NCI-H187 treated with DMSO at 0.1 percent for 48 hours (cell line): ENCODE results near the gene ZNF460.

ENCODE experiments used
- DNase-seq: peaks from one replicate; lab custom pipeline; 2025; lab: John Stamatoyannopoulos, UW

Gene ZNF460

GRCh38 chr19:57280962-57281400 lies 696 bp downstream of the ZNF460 start:
- DNase-seq = no peak

GRCh38 chr19:57282011-57282643 lies 1.8 kb downstream of the ZNF460 start:
- DNase-seq = no peak

DNA sequence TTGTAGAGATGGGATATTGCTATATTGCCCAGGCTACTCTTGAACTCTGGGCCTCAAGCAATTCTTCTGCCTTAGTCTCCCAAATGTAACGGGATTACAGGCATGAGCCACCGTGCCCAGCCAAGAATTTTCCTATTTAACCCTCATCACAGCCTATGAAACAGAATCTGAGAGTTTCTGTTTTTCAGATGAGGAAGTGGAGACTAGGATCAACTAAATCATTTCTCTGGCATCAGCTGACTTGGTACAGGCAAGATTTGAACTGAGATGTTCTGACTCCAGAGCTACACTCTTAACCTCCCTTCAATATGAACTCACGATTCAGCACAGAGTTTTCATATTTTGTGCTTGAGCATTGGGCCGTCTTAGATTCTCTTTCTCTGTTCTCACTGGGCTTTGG lies 8.1 kb downstream of the ZNF460 start:
- DNase-seq = no peak

DNA sequence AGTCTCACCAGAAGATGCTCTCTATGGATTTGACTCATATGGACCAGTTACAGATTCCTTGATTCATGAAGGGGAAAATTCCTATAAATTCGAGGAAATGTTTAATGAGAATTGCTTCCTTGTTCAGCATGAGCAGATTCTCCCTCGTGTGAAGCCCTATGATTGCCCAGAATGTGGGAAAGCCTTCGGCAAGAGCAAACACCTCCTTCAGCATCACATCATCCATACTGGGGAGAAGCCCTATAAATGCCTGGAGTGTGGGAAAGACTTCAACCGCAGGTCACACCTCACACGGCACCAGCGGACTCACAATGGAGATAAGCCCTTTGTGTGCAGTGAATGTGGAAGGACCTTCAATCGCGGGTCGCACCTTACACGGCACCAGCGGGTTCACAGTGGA lies 10.7 kb downstream of the ZNF460 start:
- DNase-seq = no peak

GRCh38 chr19:57292547-57292946 lies 12.3 kb downstream of the ZNF460 start:
- DNase-seq = no peak

GRCh38 chr19:57293719-57294118 lies 13.4 kb downstream of the ZNF460 start:
- DNase-seq = no peak

DNA sequence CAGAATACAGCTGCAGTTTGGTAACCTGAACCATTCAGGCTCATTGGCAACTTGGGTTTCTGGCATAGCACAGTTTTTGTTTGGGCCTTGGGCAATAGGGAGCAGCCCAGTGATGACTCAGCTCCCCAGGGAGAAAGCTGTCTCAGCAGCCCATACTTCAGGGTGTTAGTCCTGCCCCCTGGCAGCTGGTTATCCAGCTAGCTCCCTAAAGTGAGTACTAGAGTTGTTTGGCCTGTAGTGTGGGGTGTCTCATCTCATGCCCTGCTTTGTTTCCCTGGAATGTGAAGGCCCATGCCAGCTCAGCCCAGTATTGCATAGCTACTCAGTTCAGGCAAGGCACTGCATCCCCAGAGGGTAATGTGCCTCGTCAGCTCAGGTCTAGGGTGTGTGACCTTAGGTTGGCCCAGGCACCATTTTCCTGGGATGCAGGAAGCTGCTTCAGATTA lies 21.8 kb downstream of the ZNF460 start:
- no peak for DNase-seq

DNA sequence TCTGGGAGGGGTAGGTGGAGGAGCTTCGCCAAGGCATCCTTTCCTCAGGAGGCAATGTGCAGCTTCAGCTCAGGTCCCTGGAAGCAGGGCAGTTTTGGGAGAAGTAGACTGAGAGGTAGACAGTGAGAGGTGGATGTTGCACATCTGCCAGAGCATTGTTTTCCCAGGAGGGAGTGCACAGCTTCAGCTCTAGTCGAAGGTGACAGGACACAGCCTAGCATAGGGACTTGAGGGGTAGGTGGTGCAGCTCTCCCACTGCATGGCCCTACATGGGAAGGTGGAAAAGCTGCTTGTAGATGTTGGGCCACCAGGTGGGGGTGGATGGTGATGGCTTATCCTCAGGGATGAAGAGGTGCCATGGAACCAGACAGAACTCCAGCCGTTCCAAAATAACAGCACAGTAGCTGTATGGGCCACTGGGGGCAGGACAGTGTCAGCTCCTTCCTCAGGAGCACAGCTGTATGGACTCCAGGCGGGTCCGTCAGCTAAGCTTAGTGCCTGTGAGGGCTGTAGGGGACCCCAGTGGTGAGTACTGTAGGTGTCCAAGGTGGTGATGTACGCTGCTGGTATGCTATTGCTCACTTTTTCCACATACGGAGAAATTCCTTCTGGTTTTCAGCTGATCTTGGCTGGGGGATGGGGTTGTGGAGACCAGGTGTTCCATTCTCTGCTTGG lies 22.6 kb downstream of the ZNF460 start:
- no peak for DNase-seq

- DNase-seq = no peak
Observed at GRCh38 chr19:57305056-57305455, 24.8 kb downstream of the ZNF460 start.

DNA sequence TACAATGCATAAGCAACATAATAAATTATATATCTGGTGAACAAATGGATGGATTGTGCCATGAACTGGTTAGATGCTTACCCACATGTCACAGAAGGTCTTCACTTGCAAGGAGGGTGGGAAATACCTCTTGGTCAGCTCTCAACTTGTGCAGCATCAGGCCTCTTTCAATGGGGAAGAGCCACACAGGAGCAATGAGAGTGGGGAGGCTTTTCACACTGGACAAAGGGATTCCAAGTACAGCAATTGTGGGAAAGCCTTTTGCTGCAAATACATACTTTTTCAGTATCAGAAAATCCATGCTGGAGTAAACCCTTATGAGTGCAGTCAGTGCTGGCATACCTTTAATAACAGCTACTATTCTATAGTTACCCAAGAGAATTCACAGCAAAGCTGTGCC lies 28.2 kb downstream of the ZNF460 start:
- no peak for DNase-seq

DNA sequence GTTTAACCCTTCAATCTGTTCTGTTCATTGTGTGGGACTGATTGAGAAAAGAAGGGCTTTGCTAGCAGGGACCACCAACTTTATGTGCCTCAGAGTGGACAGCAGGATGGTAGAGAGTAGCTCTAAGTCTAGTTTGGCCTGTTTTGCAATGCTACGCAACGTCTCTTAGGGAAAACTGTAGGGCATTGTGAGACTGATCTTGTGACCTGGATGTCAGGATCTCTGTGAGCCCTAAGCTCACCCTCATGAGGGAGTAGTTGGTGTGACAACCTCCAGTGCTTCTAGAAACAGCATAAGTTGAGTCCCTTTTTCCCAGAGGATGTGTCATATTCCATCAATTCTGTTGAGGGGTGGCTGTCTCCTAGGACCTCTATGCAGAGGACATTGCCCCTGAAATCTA lies 30.5 kb downstream of the ZNF460 start:
- no peak for DNase-seq

DNA sequence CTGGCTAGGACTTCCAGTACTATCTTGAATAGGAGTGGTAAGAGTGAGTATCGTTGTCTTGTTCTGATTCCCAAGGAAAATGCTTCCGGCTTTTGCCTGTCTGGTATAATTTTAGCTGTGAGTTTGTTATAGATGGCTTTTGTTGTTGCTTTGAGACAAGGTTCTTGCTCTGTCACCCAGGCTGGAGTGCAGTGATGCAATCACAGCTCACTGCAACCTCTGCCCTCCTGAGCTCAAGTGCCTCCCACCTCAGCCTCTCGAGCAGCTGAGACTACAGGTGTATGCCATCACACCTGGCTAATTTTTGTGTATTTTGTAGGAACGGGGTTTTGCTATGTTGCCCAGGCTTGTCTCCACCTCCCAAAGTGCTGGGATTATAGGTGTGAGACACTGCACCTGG lies 33.9 kb downstream of the ZNF460 start:
- no peak for DNase-seq

DNA sequence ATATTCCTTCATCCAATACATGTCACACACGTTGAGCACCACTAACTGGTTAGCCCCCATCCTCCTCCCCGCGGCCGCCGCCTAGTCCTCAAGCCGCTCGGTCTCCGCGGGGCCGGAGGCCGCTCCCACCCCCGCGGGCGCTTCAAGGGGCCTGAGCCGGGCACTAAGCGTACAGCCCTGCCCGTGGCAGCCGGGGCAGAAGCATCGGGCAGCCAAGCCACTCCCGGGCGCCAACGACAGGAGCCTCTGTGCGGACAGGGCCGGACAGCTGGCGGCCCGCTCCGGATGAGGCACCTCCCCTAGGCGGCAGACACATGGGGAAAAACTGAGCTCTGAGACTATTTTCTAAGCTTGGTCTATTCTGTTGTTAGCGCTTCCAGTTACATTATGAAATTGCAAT lies 37.2 kb downstream of the ZNF460 start:
- DNase-seq = no peak

DNA sequence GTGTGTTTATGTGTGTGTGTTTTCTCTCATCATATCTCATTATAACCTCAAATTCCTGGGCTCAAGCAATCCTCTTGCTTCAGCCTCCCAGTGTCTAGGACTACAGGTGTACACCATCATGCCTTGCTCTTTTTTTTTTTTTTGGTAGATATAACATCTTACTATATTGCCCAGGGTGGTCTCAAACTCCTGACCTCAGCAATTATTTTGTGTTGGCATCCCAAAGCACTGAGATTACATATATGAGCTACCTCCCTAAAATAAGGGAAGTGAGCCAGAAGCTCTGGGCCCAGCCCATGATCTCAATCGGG lies 39.5 kb downstream of the ZNF460 start:
- no peak for DNase-seq

DNA sequence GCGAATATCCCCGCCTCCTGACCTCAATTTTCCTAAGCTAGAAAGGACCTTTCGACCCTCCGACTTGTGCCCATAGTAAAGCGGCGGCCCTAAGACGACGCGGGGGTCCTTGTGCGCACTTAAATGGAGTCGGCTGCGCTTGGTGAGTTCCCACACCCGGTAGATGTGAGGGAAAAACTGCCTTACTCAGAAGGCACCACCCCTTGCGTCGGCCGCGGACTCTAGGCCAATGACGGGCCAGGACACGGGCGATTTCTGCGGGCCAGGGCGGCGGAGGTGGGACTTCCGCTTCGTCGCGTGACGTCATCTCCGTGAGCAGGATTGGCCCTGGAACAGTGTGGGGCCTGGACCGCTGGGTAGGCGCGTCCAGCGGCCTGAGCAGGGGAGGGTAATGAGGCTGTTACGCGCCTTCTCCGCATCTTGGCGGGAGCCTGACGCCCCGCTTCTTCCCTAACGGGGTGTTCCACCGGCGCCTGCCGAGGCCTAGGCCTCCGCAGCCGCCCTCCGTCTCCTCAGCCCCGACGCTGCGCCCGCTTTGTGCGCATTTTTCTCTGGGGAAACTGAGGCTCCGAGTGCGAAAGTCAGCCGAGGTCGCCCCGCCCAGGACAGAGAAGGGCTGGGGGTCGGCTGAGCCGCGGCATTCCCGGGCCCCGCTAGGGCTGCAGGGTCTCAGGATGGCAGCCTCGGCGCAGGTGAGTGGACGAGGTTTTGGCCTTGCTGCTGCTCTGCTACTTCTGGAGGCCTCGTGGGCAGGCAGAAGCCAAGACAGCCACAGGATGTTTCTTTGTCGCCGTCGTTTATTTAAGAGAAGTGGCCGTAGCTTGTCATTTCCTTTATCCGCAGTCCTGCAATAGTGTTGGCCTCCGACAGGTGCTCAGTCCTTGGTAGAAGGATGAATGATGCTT lies 40.1 kb downstream of the ZNF460 start, which contains the start of gene ZNF543:
ZNF543 (plus strand) TSS at position 293 of the 905 bp plus-strand sequence; CDS start at position 675, 382 bp downstream.
- DNase-seq = peak; percentile 67

DNA sequence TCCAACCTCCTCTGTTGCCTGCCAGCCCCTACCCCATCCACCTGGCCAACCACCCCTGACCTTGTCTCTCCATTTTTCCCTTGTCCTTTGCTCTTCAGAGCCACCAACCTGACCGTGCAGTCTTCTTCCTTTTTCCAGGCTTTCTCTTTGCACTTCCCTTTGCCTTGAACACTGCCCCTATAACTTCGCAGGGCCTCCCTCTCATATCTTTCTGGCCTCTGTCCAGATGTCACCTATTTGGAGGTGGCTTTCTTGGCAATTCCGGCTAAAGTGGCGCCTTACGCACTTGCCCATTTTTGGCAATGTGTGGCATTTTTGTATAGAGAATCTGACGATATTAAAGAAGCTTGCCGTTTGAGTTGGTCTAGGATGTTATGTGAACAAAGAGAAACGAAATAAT lies 40.8 kb downstream of the ZNF460 start:
- DNase-seq = no peak

DNA sequence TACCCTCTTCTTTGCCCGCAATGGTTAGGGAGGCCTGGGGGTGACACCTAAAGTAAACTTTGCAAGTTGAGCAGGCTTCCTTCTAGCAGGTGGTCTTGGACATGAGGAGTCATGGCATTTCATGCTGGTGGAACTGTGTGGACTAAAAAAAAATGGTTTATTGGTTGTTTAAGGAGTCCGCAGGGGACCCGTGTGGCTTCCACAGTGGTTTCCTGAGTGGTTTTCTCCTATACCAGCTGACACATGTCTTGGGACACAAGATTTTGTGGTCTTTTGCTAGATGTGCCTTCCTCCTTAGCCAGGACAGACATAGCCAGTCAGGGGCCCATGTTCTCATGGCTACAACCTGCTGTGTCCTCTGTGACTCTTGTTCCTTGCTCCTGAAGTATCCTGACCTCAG lies 41.5 kb downstream of the ZNF460 start:
- no peak for DNase-seq

DNA sequence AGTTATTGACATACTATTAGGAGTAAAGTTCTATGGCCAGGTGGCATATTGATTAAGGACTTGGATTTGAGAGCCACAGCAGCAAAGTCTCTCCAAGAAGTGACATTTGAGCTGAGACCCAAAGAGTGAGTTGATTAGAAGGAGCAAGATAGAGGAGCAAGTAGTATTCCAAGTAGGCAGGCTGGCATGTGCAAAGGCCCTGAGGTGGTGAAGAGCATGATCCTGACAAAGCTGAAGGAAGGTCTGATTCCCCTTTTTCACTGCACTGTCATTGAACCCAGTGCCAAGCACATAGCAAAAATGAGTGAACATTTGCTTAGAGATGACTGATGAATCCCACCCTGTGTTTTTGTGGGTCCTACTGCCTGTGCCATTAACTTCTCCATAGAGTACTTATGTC lies 44.7 kb downstream of the ZNF460 start:
- DNase-seq = no peak

DNA sequence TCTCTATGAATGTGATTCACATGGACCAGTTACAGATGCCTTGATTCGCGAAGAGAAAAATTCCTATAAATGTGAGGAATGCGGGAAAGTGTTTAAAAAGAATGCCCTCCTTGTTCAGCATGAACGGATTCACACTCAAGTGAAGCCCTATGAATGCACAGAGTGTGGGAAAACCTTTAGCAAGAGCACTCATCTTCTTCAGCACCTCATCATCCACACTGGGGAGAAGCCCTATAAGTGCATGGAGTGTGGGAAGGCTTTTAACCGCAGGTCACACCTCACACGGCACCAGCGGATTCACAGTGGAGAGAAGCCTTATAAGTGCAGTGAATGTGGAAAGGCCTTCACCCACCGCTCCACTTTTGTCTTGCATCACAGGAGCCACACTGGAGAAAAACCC lies 47.7 kb downstream of the ZNF460 start:
- DNase-seq = no peak

DNA sequence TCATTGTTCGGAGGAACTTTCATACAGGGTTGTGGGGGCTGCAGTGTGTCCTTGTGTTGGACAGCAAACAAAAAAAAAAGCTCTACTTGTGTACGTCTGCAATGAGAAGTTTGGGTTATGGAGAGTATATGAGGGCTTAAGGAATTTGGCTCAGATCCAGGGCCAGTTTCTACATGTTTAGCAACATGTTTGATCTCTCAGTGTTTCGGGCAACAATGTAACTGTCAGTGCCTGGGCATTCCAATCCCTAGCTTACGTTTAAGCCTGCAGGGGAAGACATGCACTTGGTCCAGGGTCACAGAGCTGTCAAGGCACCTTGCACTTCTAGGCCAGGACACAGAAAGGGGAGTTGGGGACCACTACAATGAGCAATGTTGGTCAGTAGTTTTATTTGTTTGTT lies 53.9 kb downstream of the ZNF460 start:
- no peak for DNase-seq

DNA sequence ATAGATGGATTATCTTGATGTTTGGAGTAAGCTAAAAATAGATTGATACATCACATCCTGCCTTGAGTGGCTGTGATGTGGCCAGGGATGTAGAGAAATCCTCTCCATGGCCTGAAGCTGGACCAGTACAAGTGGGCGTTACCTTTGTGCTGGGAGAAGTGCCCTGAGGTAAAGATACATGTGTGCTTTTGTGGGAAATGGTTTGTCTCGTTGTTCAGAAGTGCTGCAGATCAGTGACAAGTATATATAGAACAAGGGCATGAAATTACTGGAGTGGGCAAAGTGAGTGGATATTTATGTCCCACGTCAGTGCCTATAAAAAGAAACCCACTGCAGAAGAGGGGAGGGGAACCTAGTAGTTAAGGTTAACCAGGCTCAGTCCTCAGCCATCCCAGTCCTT lies 58.6 kb downstream of the ZNF460 start:
- DNase-seq = no peak

DNA sequence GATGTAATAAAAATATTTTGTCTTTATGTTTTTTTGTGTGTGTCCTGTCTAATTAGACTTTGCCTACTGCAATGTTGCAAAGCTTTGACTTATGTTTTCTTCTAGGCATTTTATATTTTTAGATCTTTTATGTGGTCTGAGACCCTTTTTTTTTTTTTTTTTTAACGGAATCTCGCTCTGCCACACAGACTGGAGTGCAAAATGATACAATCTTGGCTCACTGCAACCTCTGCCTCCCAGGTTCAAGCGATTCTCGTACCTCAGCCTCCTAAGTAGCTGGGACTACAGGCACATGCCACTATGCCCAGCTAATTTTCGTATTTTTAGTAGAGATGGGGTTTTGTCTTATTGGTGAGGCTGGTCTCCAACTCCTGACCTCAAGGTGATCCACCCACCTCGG lies 62.3 kb downstream of the ZNF460 start:
- DNase-seq = no peak
